Activated CD4-positive, alpha-beta memory T cell treated with anti-CD3 and anti-CD28 coated beads, Interleukin-2, amount 10 ng/mL, durations not matched to agents 7 days and 5 days (primary cell): ENCODE results near the gene MEGF11. TPM values are rescaled to one million over a fixed set of nuclear protein-coding genes. Genes with fewer than 3 reads are reported as not detected.
A peak's percentile ranks its signal among the peaks of the same experiment; 100 is the strongest.

ENCODE experiments used
- CTCF ChIA-PET: fragments of 350-600 bp; sonication (Branson Sonifier 250); formaldehyde crosslinking; loops from one replicate; lab custom pipeline; 2021; ENCODE audit warnings: antibody characterized with exemption, inconsistent platforms; lab: Charles Lee
- POLR2A ChIA-PET: fragments of 350-600 bp; sonication (Branson Sonifier 250); formaldehyde crosslinking; loops from one replicate; lab custom pipeline; 2021; ENCODE audit warnings: antibody characterized with exemption; lab: Charles Lee
- DNase-seq: peaks from one replicate; pipeline ENCODE4 v3.0.0-alpha.2; 2020
- H3K27ac Mint-ChIP-seq: one replicate; pipeline ENCODE4 v1.8.0; 2021; ENCODE audit warnings: mild to moderate bottlenecking, mixed read lengths
- H3K27me3 Mint-ChIP-seq: one replicate; pipeline ENCODE4 v1.8.0; 2021; ENCODE audit warnings: mixed read lengths
- H3K36me3 Mint-ChIP-seq: one replicate; pipeline ENCODE4 v1.8.0; 2021; ENCODE audit warnings: low read depth, mixed read lengths
- H3K4me1 Mint-ChIP-seq: one replicate; pipeline ENCODE4 v1.8.0; 2021; ENCODE audit warnings: mixed read lengths
- H3K4me3 Mint-ChIP-seq: one replicate; pipeline ENCODE4 v1.8.0; 2021; ENCODE audit warnings: mild to moderate bottlenecking, mixed read lengths
- H3K9me3 Mint-ChIP-seq: one replicate; pipeline ENCODE4 v1.8.0; 2021; ENCODE audit warnings: mixed read lengths
- total RNA-seq, 2 experiments: library from RNA; stranded (reverse); gene quantifications; one replicate each; pipeline ENCODE4 v1.2.3, GENCODE V29; 2021

MEGF11 gene
- total RNA-seq, 2 experiments from 2014 or later: not detected

GRCh38 chr15:66098022-66098363 is 155.6 kb downstream of the MEGF11 start:
- CTCF ChIA-PET: interaction anchor here (0.7 kb wide), 1 partner anchor 13 kb away, joined by 3 read pairs; no protein-coding TSS in a partner anchor
- POLR2A ChIA-PET: no interaction called here
- DNase-seq: no peak

GRCh38 chr15:66097151-66098021 is 156.2 kb downstream of the MEGF11 start:
- peaks cover 10% of the 10 kb centered on the region for H3K27me3 Mint-ChIP-seq
- no peak overlapping the region for H3K4me3 Mint-ChIP-seq
- ChIA-PET POLR2A (no interaction called here), CTCF (interaction anchor here (0.7 kb wide), 1 partner anchor 12 kb away, joined by 3 read pairs; no protein-coding TSS in a partner anchor)
- H3K27ac Mint-ChIP-seq: no peak overlapping the region
- H3K4me1 Mint-ChIP-seq: no peaks in the 10 kb centered on the region
- DNase-seq: no peak
- no peaks in the 10 kb centered on the region for H3K9me3 Mint-ChIP-seq
- no peaks in the 10 kb centered on the region for H3K36me3 Mint-ChIP-seq

More at GRCh38 chr15:66098022-66098363, 155.6 kb downstream of the MEGF11 start:
- Mint-ChIP-seq H3K27me3 (peaks cover 10% of the 10 kb centered on the region), H3K27ac (no peak overlapping the region), H3K4me1 (no peaks in the 10 kb centered on the region), H3K4me3 (no peak overlapping the region), H3K9me3 (no peaks in the 10 kb centered on the region), H3K36me3 (no peaks in the 10 kb centered on the region)

GRCh38 chr15:66096688-66097058 is 156.9 kb downstream of the MEGF11 start:
- H3K4me3 Mint-ChIP-seq: no peak overlapping the region
- CTCF ChIA-PET: no interaction called here

GRCh38 chr15:66095871-66096687 is 157.5 kb downstream of the MEGF11 start:
- DNase-seq: no peak
- H3K4me3 Mint-ChIP-seq: no peak overlapping the region
- H3K27me3 Mint-ChIP-seq: peaks cover 12% of the 10 kb centered on the region
- no peak overlapping the region for H3K27ac Mint-ChIP-seq
- no peaks in the 10 kb centered on the region for H3K4me1 Mint-ChIP-seq
- POLR2A ChIA-PET: no interaction called here
- no peaks in the 10 kb centered on the region for H3K9me3 Mint-ChIP-seq
- H3K36me3 Mint-ChIP-seq: no peaks in the 10 kb centered on the region
- CTCF ChIA-PET: no interaction called here

More at GRCh38 chr15:66096688-66097058, 156.9 kb downstream of the MEGF11 start:
- no peak for DNase-seq
- POLR2A ChIA-PET: no interaction called here
- Mint-ChIP-seq H3K27ac (no peak overlapping the region), H3K36me3 (no peaks in the 10 kb centered on the region), H3K9me3 (no peaks in the 10 kb centered on the region), H3K27me3 (peaks cover 10% of the 10 kb centered on the region), H3K4me1 (no peaks in the 10 kb centered on the region)

GRCh38 chr15:66094331-66094730 is 159.2 kb downstream of the MEGF11 start:
- H3K27ac Mint-ChIP-seq: no peak overlapping the region
- no peak for DNase-seq
- ChIA-PET POLR2A (no interaction called here), CTCF (no interaction called here)
- H3K27me3 Mint-ChIP-seq: peaks cover 13% of the 10 kb centered on the region
- no peaks in the 10 kb centered on the region for H3K4me1 Mint-ChIP-seq
- H3K9me3 Mint-ChIP-seq: no peaks in the 10 kb centered on the region
- H3K4me3 Mint-ChIP-seq: no peak overlapping the region
- no peaks in the 10 kb centered on the region for H3K36me3 Mint-ChIP-seq

- Mint-ChIP-seq H3K4me1 (no peaks in the 10 kb centered on the region), H3K27ac (no peak overlapping the region), H3K9me3 (no peaks in the 10 kb centered on the region), H3K27me3 (peaks cover 20% of the 10 kb centered on the region), H3K36me3 (no peaks in the 10 kb centered on the region), H3K4me3 (no peak overlapping the region)
- DNase-seq: no peak
- ChIA-PET CTCF (no interaction called here), POLR2A (interaction anchor here (0.6 kb wide), 1 partner anchor 327 kb away, joined by 3 read pairs; no protein-coding TSS in a partner anchor)
These were observed 161.2 kb downstream of the MEGF11 start for GRCh38 chr15:66092053-66093016.

- Mint-ChIP-seq H3K9me3 (no peaks in the 10 kb centered on the region), H3K4me1 (no peaks in the 10 kb centered on the region), H3K27ac (no peak overlapping the region), H3K36me3 (no peaks in the 10 kb centered on the region), H3K4me3 (no peak overlapping the region), H3K27me3 (peaks cover 34% of the 10 kb centered on the region)
- ChIA-PET CTCF (no interaction called here), POLR2A (no interaction called here)
- DNase-seq: no peak
These were observed 164.0 kb downstream of the MEGF11 start for GRCh38 chr15:66089509-66089908.

GRCh38 chr15:66089049-66089448 is 164.5 kb downstream of the MEGF11 start:
- no peaks in the 10 kb centered on the region for H3K36me3 Mint-ChIP-seq
- no peak for DNase-seq
- H3K9me3 Mint-ChIP-seq: no peaks in the 10 kb centered on the region
- POLR2A ChIA-PET: no interaction called here
- CTCF ChIA-PET: no interaction called here
- H3K4me1 Mint-ChIP-seq: no peaks in the 10 kb centered on the region
- no peak overlapping the region for H3K27ac Mint-ChIP-seq
- H3K4me3 Mint-ChIP-seq: no peak overlapping the region
- H3K27me3 Mint-ChIP-seq: peaks cover 33% of the 10 kb centered on the region

- CTCF ChIA-PET: interaction anchor here (0.9 to 1.3 kb wide), 4 partner anchors 13 to 474 kb away, joined by 3 to 6 read pairs (median 3); partner anchors contain the start of gene INTS14
- H3K9me3 Mint-ChIP-seq: no peaks in the 10 kb centered on the region
- no peak overlapping the region for H3K27ac Mint-ChIP-seq
- H3K4me1 Mint-ChIP-seq: no peaks in the 10 kb centered on the region
- POLR2A ChIA-PET: no interaction called here
- peaks cover 27% of the 10 kb centered on the region for H3K27me3 Mint-ChIP-seq
- DNase-seq: peak; percentile 28
- H3K36me3 Mint-ChIP-seq: no peaks in the 10 kb centered on the region
- no peak overlapping the region for H3K4me3 Mint-ChIP-seq
These were observed 168.4 kb downstream of the MEGF11 start for GRCh38 chr15:66085128-66085527.

- DNase-seq: no peak
These were observed 168.8 kb downstream of the MEGF11 start for GRCh38 chr15:66084704-66085103.

GRCh38 chr15:66080717-66081398 is 172.7 kb downstream of the MEGF11 start:
- Mint-ChIP-seq H3K27ac (no peak overlapping the region), H3K36me3 (no peaks in the 10 kb centered on the region), H3K4me1 (no peaks in the 10 kb centered on the region), H3K27me3 (peaks cover 18% of the 10 kb centered on the region), H3K9me3 (no peaks in the 10 kb centered on the region), H3K4me3 (no peak overlapping the region)
- POLR2A ChIA-PET: no interaction called here
- CTCF ChIA-PET: interaction anchor here (1.4 kb wide), 1 partner anchor 10 kb away, joined by 3 read pairs; no protein-coding TSS in a partner anchor
- DNase-seq: no peak

More at GRCh38 chr15:66084704-66085103, 168.8 kb downstream of the MEGF11 start:
- Mint-ChIP-seq H3K4me1 (no peaks in the 10 kb centered on the region), H3K27ac (no peak overlapping the region), H3K9me3 (no peaks in the 10 kb centered on the region), H3K4me3 (no peak overlapping the region), H3K36me3 (no peaks in the 10 kb centered on the region), H3K27me3 (peaks cover 27% of the 10 kb centered on the region)
- ChIA-PET POLR2A (no interaction called here), CTCF (interaction anchor here (0.9 to 1.3 kb wide), 4 partner anchors 13 to 474 kb away, joined by 3 to 6 read pairs (median 3); partner anchors contain the start of gene INTS14)

- Mint-ChIP-seq H3K4me3 (no peak overlapping the region), H3K27ac (no peak overlapping the region), H3K27me3 (peaks cover 9% of the 10 kb centered on the region), H3K36me3 (no peaks in the 10 kb centered on the region), H3K4me1 (no peaks in the 10 kb centered on the region), H3K9me3 (no peaks in the 10 kb centered on the region)
- ChIA-PET POLR2A (no interaction called here), CTCF (no interaction called here)
- DNase-seq: no peak
These were observed 174.6 kb downstream of the MEGF11 start for GRCh38 chr15:66078929-66079275.
